Stimulated activated CD8-positive, alpha-beta memory T cell treated with anti-CD3 and anti-CD28 coated beads, Interleukin-7, amount 100 ng/mL, for 48 hours (primary cell): ENCODE data around the gene EHMT2.
"Not testable (repeated sequence)": the region's sequence is repeated elsewhere in the genome, so short reads cannot be mapped to it uniquely, and the experiment has no call there.

Experiments
- DNase-seq, 2 donors: peaks; one replicate each; pipeline ENCODE4 v3.0.0-alpha.2; 2020; ENCODE audit warnings: low read depth in 1 of 2; ENCODE audit errors: extremely low read depth in 1 of 2

The EHMT2 gene

DNA sequence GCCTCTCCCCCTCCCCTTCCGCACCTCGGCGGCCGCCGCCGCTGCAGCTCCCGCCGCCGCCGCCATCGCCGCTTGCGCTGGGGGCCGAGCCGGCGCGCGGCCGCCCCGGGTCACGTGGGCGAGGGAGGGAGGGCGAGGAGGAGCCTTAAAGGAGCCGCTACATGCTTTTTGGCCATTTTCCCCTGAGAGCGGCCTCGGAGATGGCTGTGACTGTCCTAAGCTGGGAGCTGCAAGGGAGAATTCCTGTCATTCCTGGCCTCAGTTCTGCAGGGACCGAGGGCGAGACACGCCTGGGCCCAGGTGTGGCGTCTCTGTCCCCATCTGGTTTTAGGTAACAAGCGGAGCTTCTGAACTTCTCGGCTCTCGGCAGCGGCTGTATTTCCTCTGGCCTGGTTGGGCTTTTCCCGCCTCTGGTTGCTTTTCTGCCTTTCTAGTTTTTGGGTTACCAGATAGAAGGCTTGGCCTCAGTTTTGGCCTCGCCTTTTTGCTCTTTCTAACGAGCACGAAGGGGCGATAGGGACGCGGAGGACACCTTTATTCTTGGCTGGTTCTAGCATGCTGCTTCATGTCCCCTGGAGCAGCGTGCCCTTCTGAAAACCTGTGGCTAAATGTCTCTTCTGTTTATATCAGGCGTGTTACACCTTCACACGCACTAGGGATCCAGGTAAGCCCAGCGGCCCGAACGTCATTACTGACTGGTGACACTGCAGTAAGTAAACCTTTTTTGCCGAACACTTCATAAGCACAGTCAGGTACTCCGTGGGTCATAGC, at the start of gene EHMT2:
EHMT2 (minus strand) TSS at position 87 of the 771 bp plus-strand sequence; CDS start at position 66, 21 bp downstream.
- peak; percentile 72 to 75 for DNase-seq

DNA sequence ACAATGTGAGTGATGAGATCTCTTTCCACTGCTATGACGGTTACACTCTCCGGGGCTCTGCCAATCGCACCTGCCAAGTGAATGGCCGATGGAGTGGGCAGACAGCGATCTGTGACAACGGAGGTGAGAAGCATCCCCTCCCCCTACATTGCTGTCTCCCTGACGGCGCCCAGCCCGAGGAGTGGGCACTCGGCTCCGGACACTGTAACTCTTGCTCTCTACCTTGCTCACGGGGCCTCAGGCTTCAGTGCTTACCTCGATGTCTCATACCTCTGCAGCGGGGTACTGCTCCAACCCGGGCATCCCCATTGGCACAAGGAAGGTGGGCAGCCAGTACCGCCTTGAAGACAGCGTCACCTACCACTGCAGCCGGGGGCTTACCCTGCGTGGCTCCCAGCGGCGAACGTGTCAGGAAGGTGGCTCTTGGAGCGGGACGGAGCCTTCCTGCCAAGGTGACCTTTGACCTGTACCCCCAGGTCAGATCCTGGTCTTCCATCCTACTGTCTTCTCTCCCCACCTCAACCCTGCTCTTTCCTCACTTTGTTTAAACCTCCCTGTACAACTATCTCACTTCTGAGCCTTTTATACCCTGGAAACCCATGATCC, 49.7 kb upstream of the EHMT2 start:
- no peak for DNase-seq

DNA sequence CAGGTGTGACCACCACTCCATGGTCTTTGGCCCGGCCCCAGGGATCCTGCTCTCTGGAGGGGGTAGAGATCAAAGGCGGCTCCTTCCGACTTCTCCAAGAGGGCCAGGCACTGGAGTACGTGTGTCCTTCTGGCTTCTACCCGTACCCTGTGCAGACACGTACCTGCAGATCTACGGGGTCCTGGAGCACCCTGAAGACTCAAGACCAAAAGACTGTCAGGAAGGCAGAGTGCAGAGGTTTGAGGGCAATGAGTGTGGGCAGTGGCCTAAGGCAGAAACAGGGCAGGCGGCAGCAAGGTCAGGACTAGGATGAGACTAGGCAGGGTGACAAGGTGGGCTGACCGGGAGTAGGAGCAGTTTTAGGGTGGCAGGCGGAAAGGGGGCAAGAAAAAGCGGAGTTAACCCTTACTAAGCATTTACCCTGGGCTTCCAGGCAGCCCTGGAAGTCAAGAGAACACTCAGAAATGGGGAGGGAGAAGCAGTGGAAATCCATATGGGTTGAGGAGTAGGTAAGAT, 48.9 kb upstream of the EHMT2 start:
- no peak for DNase-seq

DNA sequence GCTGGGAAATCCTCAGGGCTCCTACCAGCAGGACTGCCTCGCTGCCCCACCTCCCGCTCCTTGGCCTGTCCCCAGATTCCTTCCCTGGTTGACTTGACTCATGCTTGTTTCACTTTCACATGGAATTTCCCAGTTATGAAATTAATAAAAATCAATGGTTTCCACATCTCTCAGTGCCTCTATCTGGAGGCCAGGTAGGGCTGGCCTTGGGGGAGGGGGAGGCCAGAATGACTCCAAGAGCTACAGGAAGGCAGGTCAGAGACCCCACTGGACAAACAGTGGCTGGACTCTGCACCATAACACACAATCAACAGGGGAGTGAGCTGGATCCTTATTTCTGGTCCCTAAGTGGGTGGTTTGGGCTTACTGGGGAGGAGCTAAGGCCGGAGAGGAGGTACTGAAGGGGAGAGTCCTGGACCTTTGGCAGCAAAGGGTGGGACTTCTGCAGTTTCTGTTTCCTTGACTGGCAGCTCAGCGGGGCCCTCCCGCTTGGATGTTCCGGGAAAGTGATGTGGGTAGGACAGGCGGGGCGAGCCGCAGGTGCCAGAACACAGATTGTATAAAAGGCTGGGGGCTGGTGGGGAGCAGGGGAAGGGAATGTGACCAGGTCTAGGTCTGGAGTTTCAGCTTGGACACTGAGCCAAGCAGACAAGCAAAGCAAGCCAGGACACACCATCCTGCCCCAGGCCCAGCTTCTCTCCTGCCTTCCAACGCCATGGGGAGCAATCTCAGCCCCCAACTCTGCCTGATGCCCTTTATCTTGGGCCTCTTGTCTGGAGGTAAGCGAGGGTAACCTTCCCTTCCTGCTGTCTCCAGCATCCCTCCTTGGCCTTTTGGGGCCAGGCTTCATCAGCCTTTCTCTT, 48.2 kb upstream of the EHMT2 start, which contains the start of gene CFB:
CFB (plus strand) TSS at position 589 of the 863 bp plus-strand sequence; CDS start at position 716, 127 bp downstream.
- no peak for DNase-seq

DNA sequence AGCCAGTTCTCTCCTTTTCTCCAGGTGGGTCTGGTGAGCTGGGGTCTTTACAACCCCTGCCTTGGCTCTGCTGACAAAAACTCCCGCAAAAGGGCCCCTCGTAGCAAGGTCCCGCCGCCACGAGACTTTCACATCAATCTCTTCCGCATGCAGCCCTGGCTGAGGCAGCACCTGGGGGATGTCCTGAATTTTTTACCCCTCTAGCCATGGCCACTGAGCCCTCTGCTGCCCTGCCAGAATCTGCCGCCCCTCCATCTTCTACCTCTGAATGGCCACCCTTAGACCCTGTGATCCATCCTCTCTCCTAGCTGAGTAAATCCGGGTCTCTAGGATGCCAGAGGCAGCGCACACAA, 47.6 kb upstream of the EHMT2 start:
- DNase-seq, result no peak

DNA sequence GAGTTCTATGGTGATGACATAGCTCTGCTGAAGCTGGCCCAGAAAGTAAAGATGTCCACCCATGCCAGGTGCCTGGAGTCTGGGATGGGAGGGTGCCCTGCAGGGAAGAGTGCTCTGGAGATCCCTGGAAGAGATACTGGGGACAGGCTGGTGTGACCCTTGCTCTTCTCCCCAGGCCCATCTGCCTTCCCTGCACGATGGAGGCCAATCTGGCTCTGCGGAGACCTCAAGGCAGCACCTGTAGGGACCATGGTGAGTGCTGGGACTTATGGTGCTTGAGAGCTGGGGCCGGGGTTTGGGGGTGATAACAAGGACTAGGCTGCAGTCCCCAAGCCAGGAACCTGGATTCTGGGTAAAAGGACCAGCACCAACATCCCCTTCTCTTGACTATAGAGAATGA, 46.2 kb upstream of the EHMT2 start:
- no peak for DNase-seq

DNA sequence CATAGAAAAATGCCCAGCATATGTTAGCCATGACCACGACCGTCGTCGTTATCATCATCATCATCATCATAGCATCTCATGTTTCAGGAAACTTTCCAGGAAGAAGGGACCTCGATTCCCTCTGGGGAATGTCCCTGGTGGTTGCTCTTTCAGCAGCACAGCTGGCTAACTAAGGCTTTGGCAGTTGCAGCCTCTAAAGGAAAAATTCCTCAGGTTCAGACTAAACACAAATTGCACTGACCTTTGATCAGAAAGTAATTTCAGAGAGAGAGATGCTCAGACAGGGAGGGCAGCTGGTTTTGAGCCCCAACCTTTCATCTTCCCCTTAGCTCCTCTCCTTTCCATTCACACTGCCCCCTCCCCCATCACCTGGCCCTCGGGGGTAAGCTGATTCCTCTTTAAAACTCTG, 42.8 kb upstream of the EHMT2 start:
- no peak for DNase-seq

DNA sequence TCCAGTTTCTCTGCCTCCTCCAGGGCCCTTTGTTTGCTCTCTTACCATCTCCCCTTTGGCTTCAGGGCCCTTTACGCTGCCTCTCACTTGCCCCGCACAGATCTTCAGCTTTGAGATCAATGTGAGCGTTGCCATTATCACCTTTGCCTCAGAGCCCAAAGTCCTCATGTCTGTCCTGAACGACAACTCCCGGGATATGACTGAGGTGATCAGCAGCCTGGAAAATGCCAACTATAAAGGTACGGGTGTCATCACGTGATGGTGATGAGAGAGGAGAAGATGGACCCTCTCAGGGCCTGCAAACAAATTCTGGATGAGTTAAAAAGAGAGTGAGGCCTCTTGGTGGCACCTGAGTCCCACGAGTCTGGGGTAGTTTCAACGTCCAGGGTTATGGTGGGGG, 38.3 kb upstream of the EHMT2 start:
- no peak for DNase-seq

DNA sequence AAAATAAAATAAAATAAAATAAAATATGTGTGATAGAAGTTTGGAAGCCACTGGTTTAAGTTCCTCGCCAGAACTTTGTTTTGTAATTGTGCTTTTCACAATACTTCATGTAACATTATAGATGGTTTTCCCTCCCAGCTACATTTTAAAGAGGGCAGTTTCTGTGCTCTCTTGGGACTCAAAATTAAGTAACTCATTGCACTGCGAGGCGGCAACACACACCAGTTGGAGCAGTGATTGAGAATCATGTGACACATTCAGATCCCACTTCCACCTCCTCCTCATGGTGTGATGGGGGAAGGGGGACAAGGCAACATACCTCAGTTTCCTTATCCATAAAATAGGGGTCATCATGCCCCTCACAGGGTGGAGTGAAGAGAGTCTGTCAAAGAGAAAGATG, 37.5 kb upstream of the EHMT2 start:
- no peak for DNase-seq

DNA sequence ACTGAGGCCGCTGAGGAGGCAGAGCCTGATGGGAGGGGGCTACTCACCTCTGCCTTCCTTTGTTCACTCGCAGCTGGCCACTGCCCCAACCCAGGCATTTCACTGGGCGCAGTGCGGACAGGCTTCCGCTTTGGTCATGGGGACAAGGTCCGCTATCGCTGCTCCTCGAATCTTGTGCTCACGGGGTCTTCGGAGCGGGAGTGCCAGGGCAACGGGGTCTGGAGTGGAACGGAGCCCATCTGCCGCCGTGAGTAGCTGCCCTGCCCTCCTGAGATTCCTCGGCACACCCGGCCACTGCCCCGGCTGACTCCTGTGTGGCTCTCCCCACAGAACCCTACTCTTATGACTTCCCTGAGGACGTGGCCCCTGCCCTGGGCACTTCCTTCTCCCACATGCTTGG, 36.0 kb upstream of the EHMT2 start:
- no peak for DNase-seq

DNA sequence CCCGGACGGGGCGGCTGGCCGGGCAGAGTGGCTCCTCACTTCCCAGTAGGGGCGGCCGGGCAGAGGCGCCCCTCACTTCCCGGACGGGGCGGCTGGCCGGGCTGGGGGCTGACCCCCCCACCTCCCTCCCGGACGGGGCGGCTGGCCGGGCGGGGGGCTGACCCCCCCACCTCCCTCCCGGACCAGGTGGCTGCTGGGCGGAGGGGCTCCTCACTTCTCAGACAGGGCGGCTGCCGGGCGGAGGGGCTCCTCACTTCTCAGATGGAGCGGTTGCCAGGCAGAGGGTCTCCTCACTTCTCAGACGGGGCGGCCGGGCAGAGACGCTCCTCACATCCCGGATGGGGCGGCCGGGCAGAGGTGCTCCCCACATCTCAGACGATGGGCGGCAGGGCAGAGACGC, 34.6 kb upstream of the EHMT2 start:
- DNase-seq, result not testable (repeated sequence)

DNA sequence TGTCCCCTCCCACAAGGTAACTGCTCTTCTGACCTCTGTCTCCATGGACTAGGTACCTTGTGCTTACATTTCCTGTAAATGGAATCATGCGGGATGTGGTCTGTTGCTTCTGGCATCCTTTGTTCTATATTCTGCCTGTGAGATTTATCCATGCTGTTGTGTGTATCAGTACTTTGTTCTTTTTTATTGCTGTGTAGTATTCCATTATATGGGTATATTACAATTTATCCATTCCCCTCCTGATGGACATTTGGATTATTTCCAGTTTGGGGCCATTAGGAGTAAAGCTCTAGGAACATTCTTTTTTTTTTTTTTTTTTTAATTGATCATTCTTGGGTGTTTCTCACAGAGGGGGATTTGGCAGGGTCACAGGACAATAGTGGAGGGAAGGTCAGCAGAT, 33.5 kb upstream of the EHMT2 start:
- DNase-seq, result no peak

DNA sequence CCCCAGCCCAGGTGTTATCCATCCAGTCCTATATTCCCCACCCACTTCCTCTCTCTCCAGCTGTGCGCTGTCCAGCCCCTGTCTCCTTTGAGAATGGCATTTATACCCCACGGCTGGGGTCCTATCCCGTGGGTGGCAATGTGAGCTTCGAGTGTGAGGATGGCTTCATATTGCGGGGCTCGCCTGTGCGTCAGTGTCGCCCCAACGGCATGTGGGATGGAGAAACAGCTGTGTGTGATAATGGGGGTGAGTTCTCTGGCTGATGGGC, 31.1 kb upstream of the EHMT2 start:
- DNase-seq, result no peak

DNA sequence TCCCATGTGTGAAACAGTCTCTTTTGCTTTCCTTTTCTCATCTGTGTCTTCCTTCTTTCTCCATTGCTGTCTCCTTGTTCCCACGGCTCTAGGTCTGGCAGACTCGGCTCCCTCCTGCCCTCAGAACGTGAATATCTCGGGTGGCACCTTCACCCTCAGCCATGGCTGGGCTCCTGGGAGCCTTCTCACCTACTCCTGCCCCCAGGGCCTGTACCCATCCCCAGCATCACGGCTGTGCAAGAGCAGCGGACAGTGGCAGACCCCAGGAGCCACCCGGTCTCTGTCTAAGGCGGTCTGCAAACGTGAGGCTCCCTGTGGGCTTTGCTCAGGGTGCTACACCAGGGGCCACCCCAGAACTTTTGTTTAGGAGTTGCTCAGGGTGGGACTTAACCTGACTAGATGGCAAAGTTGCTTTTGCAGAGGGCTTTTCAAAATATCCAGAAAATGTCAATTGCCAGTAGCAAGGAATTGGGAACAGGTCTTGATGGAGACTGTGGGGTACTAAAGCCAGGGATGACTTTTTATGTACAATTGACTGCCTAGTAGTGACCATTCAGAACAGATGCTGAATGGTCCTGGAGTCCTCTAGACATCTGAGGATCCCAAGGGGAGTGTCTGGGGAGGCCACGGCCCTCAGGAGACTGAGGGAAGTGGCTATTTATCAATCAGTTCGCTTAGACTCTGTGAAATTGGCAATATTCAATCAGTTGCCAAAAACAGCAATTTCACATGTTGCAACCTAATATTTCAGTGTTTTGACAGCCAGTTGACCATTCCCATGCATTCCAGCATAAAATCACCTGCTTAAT, 30.6 kb upstream of the EHMT2 start:
- DNase-seq, result no peak

DNA sequence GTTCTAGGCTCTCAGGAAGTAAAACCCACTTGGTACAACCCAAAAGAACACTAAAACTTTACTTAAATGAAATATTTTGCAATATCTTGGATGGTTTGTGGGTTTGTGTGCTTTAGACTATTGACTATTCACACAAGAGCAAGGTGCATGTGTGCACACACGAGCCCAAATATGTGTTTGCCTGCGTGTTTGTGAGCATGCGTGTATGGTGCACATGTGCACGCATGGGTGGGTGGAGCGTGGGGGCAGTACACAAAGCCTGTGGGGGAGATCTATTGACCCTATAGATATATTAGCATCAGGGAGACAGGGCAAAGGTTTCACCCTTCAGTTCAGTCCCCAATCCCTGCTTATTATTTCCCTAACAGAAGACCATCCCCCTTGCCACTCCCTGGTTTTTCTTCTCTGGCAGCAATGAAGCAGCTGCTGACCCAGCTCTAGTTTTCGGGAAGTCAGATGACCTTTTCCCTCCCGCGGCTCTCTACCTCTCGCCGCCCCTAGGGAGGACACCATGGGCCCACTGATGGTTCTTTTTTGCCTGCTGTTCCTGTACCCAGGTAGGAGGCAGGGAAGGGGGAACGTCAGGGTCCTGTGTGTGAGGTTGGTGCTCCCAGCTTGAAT, 29.9 kb upstream of the EHMT2 start, which contains the start of gene C2:
C2 (plus strand) TSS at position 476 of the 621 bp plus-strand sequence; CDS start at position 512, 36 bp downstream.
- no peak for DNase-seq

DNA sequence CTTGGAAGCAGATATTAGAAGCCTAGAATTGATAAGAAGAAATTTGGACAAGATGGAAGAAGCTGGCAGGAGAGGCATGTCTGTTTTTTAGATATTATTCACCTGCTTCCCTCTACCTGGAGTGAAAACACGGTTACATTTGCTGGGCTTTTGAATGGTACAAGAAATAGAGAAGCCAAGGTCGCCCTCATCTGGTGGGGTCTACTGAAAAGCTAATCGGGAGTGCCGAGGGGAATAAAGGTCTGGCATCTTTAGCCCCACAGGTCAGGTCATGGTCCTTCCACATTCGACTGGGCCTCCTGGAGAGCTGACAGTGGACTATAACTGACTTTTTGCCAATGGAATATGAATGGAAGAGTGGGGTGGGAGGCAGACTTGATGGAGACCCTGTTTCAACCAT, 25.4 kb upstream of the EHMT2 start:
- no peak for DNase-seq

DNA sequence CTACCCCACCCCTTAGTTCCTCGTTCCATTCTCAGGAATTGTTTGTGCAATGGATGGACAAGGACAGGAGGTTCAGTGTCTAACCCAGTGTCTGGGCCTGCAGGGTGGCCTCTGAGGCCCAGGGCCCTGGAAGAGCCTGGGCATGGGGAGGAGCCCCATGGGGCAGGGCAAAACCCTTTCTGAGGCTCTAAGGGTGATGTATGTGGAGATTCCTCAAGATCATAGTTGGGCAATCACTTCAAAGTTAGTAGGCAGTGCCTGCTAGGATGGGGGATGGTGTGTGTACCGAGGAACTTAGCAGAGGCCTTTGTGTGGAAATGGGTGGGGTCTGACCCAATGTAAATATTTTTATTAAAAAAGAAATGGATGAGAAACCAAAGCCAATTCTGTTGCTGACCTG, 23.3 kb upstream of the EHMT2 start:
- DNase-seq, result no peak

DNA sequence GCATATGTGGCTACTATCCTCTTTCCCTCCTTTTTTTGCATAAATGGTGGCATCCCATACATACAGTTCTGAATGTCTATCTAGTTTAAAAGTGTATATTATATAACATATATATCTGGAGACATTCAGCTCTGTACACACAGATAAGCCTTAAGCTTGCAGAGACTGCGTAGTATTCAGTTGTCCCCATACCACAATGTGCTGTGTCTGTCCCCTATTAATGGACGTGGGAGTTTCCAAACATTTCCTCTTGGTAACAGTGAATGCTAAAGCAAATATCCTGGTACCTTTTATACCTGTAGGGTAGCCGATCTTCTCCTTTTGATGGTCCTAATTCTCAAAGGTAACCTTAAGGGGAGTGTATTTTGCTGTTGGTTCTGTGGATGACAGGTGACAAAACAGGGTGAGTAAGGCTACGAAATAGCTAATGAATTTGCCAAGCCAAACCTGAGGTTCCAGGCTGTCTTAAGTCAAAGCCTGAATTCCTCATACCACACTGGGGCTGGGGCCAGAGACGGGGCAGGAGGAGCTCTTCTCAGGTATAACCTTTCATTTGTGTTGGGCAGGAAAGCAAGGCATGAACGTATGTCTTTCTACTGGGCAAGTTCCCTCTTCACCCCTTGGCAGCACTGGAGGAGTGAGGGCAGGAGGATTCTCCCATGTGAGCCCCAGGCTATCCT, 22.3 kb upstream of the EHMT2 start:
- no peak for DNase-seq

DNA sequence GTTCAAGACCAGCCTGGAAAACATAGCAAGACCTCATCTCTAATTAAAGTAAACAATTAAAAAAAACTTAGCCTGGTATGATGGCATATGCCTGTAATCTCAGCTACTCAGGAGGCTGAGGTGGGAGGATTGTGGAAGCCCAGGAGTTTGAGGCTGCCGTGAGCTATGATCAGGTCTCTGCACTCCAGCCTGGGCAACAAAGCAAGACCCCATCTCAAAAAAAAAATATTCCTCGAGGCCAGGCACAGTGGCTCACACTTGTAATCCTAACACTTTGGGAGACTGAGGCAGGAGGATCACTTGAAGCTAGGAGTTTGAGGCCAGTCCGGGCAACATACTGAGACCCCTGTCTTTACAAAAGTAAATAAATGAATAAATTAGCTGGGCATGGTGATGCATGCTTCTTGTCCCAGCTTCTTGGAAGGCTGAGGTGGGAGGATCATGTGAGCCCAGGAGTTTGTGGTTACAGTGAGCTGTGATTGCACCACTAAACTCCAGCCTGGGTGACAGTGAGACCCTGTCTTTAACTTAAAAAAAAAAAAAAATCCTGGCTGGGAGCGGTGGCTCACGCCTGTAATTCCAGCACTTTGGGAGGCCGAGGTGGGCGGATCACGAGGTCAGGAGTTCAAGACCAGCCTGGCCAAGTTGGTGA, 20.7 kb upstream of the EHMT2 start:
- DNase-seq, result no peak
